NCI-H1092 treated with DMSO at 0.1 percent for 48 hours (cell line): ENCODE data around the gene RASSF8.

Source experiments
- DNase-seq: peaks from one replicate; lab custom pipeline; 2025; lab: John Stamatoyannopoulos, UW

Gene RASSF8

GRCh38 chr12:26062006-26062405, 103.5 kb downstream of the RASSF8 start:
- no peak for DNase-seq

- DNase-seq: no peak
These were observed 104.1 kb downstream of the RASSF8 start for GRCh38 chr12:26062566-26062965.

DNA sequence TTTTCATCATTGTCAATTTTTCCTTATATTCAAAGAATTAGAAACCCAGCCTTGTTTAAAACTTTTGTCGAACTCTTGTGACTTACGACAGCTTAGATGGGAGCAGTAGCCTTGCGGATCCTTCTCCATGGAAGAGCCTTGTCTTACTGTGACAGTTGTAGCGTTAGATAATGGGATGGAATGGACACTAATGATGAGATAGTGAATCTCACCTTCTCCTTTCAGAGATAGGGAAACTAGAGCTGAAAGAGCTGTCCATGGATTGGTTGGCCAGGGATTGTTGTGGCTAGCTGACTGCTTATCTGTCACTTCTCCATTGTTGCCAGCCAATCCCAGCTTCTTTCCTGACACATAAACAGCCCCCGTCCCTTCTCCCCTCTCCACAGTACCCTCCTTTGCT, 107.0 kb downstream of the RASSF8 start:
- DNase-seq: no peak

GRCh38 chr12:26068503-26068902, 110.0 kb downstream of the RASSF8 start:
- no peak for DNase-seq

DNA sequence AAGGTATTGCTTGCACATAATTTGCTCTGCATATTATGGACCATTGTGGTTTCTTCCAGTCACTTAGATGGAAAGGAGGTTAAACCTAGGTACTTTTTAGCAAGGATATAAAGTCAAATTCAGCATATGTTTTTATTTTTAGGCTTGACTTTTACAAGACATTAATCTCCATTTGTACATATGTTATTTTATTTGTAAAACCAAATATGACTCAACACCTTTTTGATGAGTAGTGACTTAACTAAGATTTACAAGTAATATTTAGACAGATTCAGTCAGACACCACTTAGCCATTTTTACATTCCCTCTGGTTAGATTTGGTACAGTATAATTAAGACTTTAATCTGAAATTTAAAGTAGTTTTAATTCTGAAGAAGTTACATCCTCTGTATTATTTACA, 111.3 kb downstream of the RASSF8 start:
- DNase-seq: no peak

- DNase-seq: no peak
These were observed 119.6 kb downstream of the RASSF8 start for GRCh38 chr12:26077915-26078702.

DNA sequence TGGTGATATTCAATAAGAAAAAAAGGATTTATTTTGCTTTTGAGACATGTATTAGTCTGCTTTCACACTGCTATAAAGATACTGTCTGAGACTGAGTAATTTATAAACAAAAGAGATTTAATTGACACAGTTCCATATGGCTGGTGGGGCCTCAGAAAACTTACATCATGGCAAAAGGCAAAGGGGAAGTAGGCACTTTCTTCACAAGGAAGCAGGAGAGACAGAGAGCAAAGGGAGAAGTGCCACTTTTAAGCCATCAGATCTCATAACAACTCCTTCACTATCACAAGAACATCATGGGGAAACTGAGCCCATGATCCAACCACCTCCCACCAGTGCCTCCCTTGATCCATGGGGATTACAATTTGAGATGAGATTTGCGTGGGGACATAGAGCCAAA, 122.4 kb downstream of the RASSF8 start:
- DNase-seq: no peak

- DNase-seq: no peak
These were observed 128.5 kb downstream of the RASSF8 start for GRCh38 chr12:26086936-26087335.

- DNase-seq: no peak
These were observed 130.5 kb downstream of the RASSF8 start for GRCh38 chr12:26088998-26089397.

DNA sequence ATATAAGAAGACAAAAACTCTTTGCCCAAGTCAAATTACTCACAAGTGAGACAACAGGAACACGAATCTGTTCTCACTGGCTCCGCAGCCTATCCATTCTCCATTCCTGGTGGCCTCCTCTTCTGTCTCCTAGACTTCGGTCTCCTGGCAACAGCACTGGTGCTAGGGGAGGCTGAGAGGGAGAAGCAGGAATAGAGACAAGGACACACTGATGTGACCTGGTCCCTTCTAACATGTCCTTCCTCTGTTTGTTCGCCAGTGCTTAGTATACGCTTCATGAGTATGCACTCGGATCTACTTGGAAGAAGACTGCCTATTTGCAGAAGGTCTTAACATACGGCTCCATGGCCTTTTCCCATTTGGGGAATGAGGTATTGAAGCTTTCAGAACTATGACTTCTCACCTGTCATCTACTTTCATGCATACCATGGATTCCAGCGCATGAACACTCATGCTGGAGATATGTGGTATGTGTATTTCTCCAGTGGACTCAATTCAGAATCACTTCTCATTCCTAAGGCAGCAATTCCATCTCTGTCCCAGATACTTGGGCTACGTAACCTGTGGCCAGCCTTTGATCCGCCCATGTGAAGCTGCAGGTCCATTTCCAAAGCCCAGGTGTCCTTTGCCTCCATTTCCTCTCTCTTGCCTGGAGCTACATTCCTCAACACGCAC, 132.5 kb downstream of the RASSF8 start:
- no peak for DNase-seq

DNA sequence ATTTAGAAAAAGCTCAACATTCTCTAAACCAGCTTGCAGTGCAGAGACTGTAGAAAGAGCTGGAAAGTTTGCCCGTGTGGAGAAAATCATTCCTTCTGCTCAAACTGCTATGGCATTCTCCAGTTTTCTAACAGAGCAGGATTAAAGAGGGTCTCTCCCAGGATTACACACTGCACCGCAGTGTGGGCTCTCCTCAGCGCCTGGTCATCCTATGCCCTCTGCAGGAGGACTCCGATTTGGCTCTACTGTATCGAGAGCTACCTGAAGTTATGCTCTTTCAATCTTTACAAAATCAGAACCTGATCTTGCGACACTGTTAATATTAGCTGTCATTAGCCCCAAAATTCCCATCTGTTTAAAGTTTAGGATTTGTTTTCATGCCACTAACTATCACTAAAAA, 133.3 kb downstream of the RASSF8 start:
- DNase-seq: no peak

DNA sequence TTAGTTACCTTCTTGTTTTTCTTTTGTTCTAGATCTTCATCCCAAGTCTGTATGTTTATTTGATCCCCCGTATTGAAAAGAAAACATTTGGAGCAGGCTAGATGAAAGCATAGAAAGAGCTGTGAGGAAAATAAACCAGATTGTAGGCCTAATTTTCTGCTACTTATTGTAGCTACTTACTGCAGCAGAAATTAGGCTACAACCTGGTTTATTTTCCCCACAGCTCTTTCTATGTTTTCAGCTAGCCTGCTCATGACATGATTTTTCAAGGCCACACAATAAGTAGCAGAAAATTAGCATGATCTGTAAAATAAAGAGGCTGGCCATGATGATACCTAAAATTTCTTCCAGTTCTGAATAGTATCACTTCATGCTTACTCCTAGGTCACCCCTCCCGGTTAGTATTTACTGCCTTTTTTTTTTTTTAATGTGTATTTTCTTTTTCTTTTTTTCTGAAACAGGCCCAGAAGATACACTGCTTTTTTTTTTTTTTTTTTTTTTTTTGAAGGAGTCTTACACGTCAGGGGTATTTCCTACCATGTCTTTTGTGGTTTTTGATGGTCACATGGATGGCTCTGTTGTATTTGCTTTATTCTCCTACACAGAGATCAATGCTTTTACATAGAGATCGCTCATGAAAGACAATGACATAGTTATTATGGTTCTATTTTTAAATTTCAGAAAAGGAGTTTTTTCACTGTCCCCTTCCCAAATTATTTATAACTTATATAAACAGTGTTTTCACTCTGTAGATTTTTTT, 134.0 kb downstream of the RASSF8 start:
- no peak for DNase-seq

DNA sequence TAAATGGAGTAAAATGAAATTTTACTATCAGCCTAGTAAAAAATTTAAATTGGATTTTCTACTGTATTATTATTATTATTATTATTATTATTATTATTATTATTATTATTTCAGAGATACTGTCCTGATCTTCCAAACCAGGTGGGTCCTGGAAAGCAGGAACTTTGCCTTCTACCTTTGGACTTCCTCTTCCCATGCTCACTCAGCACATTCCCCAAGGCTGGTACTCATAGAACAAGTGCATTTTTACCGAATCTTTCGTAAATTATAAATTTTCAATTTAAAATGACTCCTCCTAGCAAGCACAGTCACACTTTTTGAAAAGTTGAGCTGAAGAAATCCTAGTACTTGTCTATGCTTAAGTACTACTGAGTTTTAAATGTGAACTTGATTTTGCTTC, 136.7 kb downstream of the RASSF8 start:
- DNase-seq: no peak

- no peak for DNase-seq
These were observed 137.6 kb downstream of the RASSF8 start for GRCh38 chr12:26096036-26096435.

- peak; percentile 25 for DNase-seq
These were observed 138.8 kb downstream of the RASSF8 start for GRCh38 chr12:26097046-26097878.

GRCh38 chr12:26100666-26101349, 142.3 kb downstream of the RASSF8 start:
- DNase-seq: no peak

- DNase-seq: no peak
These were observed 142.9 kb downstream of the RASSF8 start for GRCh38 chr12:26101350-26101734.

GRCh38 chr12:26101763-26102162, 143.3 kb downstream of the RASSF8 start:
- no peak for DNase-seq

GRCh38 chr12:26102953-26103352, 144.5 kb downstream of the RASSF8 start:
- DNase-seq: no peak

DNA sequence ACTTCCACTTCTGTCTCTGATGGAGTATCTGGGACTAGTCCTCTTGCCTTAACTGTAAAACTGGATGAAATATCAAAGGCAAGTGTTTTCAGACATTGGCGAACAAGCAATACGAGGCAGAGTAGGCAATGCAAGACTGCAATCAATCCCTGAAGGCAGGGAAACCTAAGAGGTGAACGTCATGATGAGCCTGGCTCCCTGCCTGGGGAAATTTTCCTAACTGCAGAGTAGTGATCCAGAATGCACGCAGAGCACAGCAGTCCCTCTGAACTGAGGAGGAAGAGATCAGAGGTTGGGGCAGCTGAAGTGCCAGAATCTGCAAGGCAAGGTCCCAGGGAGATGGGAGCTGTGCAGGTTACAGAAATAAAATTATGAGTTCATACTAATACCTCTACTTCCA, 147.9 kb downstream of the RASSF8 start:
- DNase-seq: no peak

GRCh38 chr12:26108915-26109314, 150.4 kb downstream of the RASSF8 start:
- no peak for DNase-seq
